ENCODE data around the gene IL31. TPM values are rescaled to one million over a fixed set of nuclear protein-coding genes. Genes with fewer than 3 reads are reported as not detected.
"Not testable (repeated sequence)": the region's sequence is repeated elsewhere in the genome, so short reads cannot be mapped to it uniquely, and the experiment has no call there.

IL31 gene
- total RNA-seq, 2 donors from 2014 or later: not detected

GRCh38 chr12:122204167-122205052 is 30.4 kb upstream of the IL31 start:
- Histone ChIP-seq H3K36me3 (peaks cover 6 to 8% of the 10 kb centered on the region in 2 donors), H3K4me3 (peak overlapping the region; percentile 34 to 49), H3K4me1 (replicated peaks) (no peaks in the 10 kb centered on the region), H3K27me3 (replicated peaks; ENCODE audit: insufficient read depth) (no peaks in the 10 kb centered on the region), H3K27ac (no peak overlapping the region), H3K9me3 (no peaks in the 10 kb centered on the region)
- 18% methylated on average over 52 of the region's 71 CpGs for whole genome bisulfite sequencing
- intact Hi-C loops (cut with DNase I): no loop called here
- TF ChIP-seq POLR2A (IDR thresholded peaks at IDR 0.05): no peak
- TF ChIP-seq POLR2AphosphoS5 (IDR thresholded peaks at IDR 0.05): no peak
- TF ChIP-seq, protein P1, sequence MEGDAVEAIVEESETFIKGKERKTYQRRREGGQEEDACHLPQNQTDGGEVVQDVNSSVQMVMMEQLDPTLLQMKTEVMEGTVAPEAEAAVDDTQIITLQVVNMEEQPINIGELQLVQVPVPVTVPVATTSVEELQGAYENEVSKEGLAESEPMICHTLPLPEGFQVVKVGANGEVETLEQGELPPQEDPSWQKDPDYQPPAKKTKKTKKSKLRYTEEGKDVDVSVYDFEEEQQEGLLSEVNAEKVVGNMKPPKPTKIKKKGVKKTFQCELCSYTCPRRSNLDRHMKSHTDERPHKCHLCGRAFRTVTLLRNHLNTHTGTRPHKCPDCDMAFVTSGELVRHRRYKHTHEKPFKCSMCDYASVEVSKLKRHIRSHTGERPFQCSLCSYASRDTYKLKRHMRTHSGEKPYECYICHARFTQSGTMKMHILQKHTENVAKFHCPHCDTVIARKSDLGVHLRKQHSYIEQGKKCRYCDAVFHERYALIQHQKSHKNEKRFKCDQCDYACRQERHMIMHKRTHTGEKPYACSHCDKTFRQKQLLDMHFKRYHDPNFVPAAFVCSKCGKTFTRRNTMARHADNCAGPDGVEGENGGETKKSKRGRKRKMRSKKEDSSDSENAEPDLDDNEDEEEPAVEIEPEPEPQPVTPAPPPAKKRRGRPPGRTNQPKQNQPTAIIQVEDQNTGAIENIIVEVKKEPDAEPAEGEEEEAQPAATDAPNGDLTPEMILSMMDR (IDR thresholded peaks at IDR 0.05): no peak
- DNase-seq (ENCODE audit: low spot score): no peak

- WGBS: 2% methylated on average over 66 of the region's 104 CpGs
- H3K4me3 ChIP-seq: peak within 1 kb of the TSS; percentile 34 to 49
- TF ChIP-seq POLR2A (IDR thresholded peaks at IDR 0.05): no peak
- TF ChIP-seq, protein P1 (IDR thresholded peaks at IDR 0.05): no peak
- TF ChIP-seq POLR2AphosphoS5 (IDR thresholded peaks at IDR 0.05): peak; percentile 62
- intact Hi-C loops (cut with DNase I): no loop called here
- H3K27ac ChIP-seq: no peak within 1 kb of the TSS
- DNase-seq (ENCODE audit: low spot score): peak; percentile 65
- H3K27me3 ChIP-seq (replicated peaks; ENCODE audit: insufficient read depth): no peaks in the 10 kb centered on the region
- H3K4me1 ChIP-seq (replicated peaks): no peaks in the 10 kb centered on the region
- peaks cover 6 to 7% of the 10 kb centered on the region in 2 donors for H3K36me3 ChIP-seq
- H3K9me3 ChIP-seq: no peaks in the 10 kb centered on the region
Measured at GRCh38 chr12:122203301-122204166, 29.5 kb upstream of the IL31 start, which contains the start of gene B3GNT4. Gene B3GNT4, plus strand, starts transcription at chr12:122203709. Its CDS starts 910 bp downstream, at chr12:122204619.

GRCh38 chr12:122202811-122203210 is 28.8 kb upstream of the IL31 start:
- H3K4me1 ChIP-seq (replicated peaks); H3K9me3 ChIP-seq; intact Hi-C loops (cut with DNase I); H3K27ac ChIP-seq; H3K27me3 ChIP-seq (replicated peaks; ENCODE audit: insufficient read depth); DNase-seq (ENCODE audit: low spot score); H3K36me3 ChIP-seq: not testable (repeated sequence)
- WGBS: 58% methylated on average over 19 of the region's 19 CpGs
- H3K4me3 ChIP-seq: peak overlapping the region; percentile 34 to 49

GRCh38 chr12:122202017-122202416 is 28.0 kb upstream of the IL31 start:
- Histone ChIP-seq H3K9me3 (no peaks in the 10 kb centered on the region), H3K27ac (no peak overlapping the region), H3K4me3 (no peak overlapping the region), H3K36me3 (no peaks in the 10 kb centered on the region), H3K4me1 (replicated peaks) (no peaks in the 10 kb centered on the region), H3K27me3 (replicated peaks; ENCODE audit: insufficient read depth) (no peaks in the 10 kb centered on the region)
- DNase-seq (ENCODE audit: low spot score): no peak
- WGBS: 88% methylated on average over 6 of the region's 6 CpGs
- intact Hi-C loops (cut with DNase I): no loop called here
- TF ChIP-seq, protein P1 (IDR thresholded peaks at IDR 0.05): no peak
- TF ChIP-seq POLR2AphosphoS5 (IDR thresholded peaks at IDR 0.05): no peak
- TF ChIP-seq POLR2A (IDR thresholded peaks at IDR 0.05): no peak

- Histone ChIP-seq H3K27me3 (replicated peaks; ENCODE audit: insufficient read depth) (no peaks in the 10 kb centered on the region), H3K27ac (no peak overlapping the region), H3K36me3 (no peaks in the 10 kb centered on the region), H3K4me1 (replicated peaks) (no peaks in the 10 kb centered on the region), H3K9me3 (no peaks in the 10 kb centered on the region), H3K4me3 (no peak overlapping the region)
- DNase-seq (ENCODE audit: low spot score): no peak
- TF ChIP-seq POLR2AphosphoS5 (IDR thresholded peaks at IDR 0.05): no peak
- TF ChIP-seq, protein P1 (IDR thresholded peaks at IDR 0.05): no peak
- no peak for TF ChIP-seq POLR2A (IDR thresholded peaks at IDR 0.05)
- intact Hi-C loops (cut with DNase I): no loop called here
- WGBS: 85% methylated on average over 5 of the region's 5 CpGs
Measured at GRCh38 chr12:122201381-122201780, 27.4 kb upstream of the IL31 start.

Data from prostate gland (tissue), 2 donors.